Right lobe of liver (tissue), 6 donors: ENCODE measurements around the gene DNM3. TPM values are rescaled to one million over a fixed set of nuclear protein-coding genes. Genes with fewer than 3 reads are reported as not detected.
A peak's percentile ranks its signal among the peaks of the same experiment; 100 is the strongest.

Experiments
- ATAC-seq, 4 donors: fragments of 200-7000 bp; cut with Tn5 transposase; one replicate each; pipeline ENCODE4 v1.9.1; 2020; ENCODE audit warnings: mild to moderate bottlenecking in 4 of 4, moderate library complexity in 4 of 4
- DNase-seq, 3 donors: peaks; one replicate each; pipeline ENCODE4 v3.0.0-alpha.2; 2020
- H3K27ac ChIP-seq, 3 donors: fragments of 200-600 bp; one replicate each; pipeline ENCODE4 v1.8.0; 2022
- H3K27me3 ChIP-seq, 2 donors: fragments of 200-600 bp; one replicate each; pipeline ENCODE4 v1.8.0; 2022
- H3K36me3 ChIP-seq, 4 donors: fragments of 200-600 bp; sonication (generic) in 1 of 4; one replicate each; pipeline versions ENCODE4 v1.5.1 to v1.8.0; 2017 to 2022; ENCODE audit warnings: control low read depth in 1 of 4
- H3K4me1 ChIP-seq, 4 donors: fragments of 200-600 bp; sonication (generic) in 1 of 4; one replicate each; pipeline versions ENCODE4 v1.5.1 to v1.8.0; 2017 to 2022; ENCODE audit warnings: control low read depth in 1 of 4
- H3K4me3 ChIP-seq, 3 donors: fragments of 200-600 bp; one replicate each; pipeline ENCODE4 v1.8.0; 2022
- H3K9me3 ChIP-seq, 4 donors: fragments of 200-600 bp; sonication (generic) in 1 of 4; one replicate each; pipeline versions ENCODE4 v1.5.1 to v1.8.0; 2017 to 2022; ENCODE audit warnings: control low read depth in 1 of 4
- POLR2A ChIP-seq: fragments of 450-650 bp; IDR thresholded peaks from one replicate; pipeline ENCODE4 v1.6.1; 2017; ENCODE audit warnings: antibody characterized with exemption, mild to moderate bottlenecking
- WGBS: methylation state at CpG from one replicate; pipeline ENCODE4 v1.1.6; 2018; ENCODE audit warnings: low coverage, low lambda C conversion rate; ENCODE audit not compliant: insufficient coverage; ENCODE audit errors: missing lambda C conversion rate; 5-methylcytosine and 5-hydroxymethylcytosine counted together
- intact Hi-C, 2 donors: fragments of 100-400 bp; cut with DNase I; formaldehyde crosslinking; loops; one replicate each; pipeline versions ENCODE4 v1.11.2 to v1.14.1; 2022
- total RNA-seq, 6 experiments: library from RNA; depleted of rRNA in 2 of 6; stranded (reverse); fragments of >200 nt in 2 of 6; fragmentation: NEBNext Ultra II Directional in 3 of 6; extraction: Animal tissue kit (Norgen Biotek cat#: 25700) in 3 of 6; gene quantifications; one replicate each; pipeline versions ENCODE4 v1.1.0 to v1.2.4, GENCODE V29; 2016 to 2023
- TF ChIP-seq, protein P1 (sequence below), 4 donors: fragments of 200-600 bp in 3 of 4; fragments of 450-650 bp in 1 of 4; IDR thresholded peaks; one replicate each; pipeline versions ENCODE4 v1.5.1 to v1.8.0; 2016 to 2022; ENCODE audit warnings: antibody characterized with exemption in 4 of 4, mild to moderate bottlenecking in 2 of 4
- donor health status: DM: no; HTN: yes; CAD: no.
- donor health status: DM: no; HTN: no; CAD: no.
- donor health status: DM: no; HTN: no; CAD: no.
- donor health status: DM: no; HTN: yes; CAD: no.
- donor health status: DM: no; HTN: yes; CAD: no.

The DNM3 gene
- total RNA-seq, 6 experiments from 2014 or later: 0.29 to 0.92 (median 0.43) TPM

- intact Hi-C loops: no loop called here
- no peak for TF ChIP-seq POLR2A
- TF ChIP-seq, protein P1, sequence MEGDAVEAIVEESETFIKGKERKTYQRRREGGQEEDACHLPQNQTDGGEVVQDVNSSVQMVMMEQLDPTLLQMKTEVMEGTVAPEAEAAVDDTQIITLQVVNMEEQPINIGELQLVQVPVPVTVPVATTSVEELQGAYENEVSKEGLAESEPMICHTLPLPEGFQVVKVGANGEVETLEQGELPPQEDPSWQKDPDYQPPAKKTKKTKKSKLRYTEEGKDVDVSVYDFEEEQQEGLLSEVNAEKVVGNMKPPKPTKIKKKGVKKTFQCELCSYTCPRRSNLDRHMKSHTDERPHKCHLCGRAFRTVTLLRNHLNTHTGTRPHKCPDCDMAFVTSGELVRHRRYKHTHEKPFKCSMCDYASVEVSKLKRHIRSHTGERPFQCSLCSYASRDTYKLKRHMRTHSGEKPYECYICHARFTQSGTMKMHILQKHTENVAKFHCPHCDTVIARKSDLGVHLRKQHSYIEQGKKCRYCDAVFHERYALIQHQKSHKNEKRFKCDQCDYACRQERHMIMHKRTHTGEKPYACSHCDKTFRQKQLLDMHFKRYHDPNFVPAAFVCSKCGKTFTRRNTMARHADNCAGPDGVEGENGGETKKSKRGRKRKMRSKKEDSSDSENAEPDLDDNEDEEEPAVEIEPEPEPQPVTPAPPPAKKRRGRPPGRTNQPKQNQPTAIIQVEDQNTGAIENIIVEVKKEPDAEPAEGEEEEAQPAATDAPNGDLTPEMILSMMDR (IDR thresholded peaks at IDR 0.05): peak; percentile 30 to 43 (median 38)
- Histone ChIP-seq H3K36me3 (no peaks in the 10 kb centered on the region), H3K27ac (no peak overlapping the region), H3K9me3 (no peaks in the 10 kb centered on the region), H3K27me3 (no peaks in the 10 kb centered on the region), H3K4me1 (no peaks in the 10 kb centered on the region), H3K4me3 (no peak overlapping the region)
- no peak for DNase-seq
- 45% methylated on average over 2 of the region's 2 CpGs for WGBS
- peak in 1 of 4 donors; percentile 34 for ATAC-seq
Observed at GRCh38 chr1:172135076-172135672, 293.9 kb downstream of the DNM3 start.

GRCh38 chr1:172135978-172136610, 294.8 kb downstream of the DNM3 start:
- no peak overlapping the region for H3K27ac ChIP-seq
- H3K27me3 ChIP-seq: no peaks in the 10 kb centered on the region
- H3K4me3 ChIP-seq: no peak overlapping the region
- WGBS: 71% methylated on average over 4 of the region's 4 CpGs
- TF ChIP-seq POLR2A: no peak
- TF ChIP-seq, protein P1 (IDR thresholded peaks at IDR 0.05): no peak
- DNase-seq: no peak
- no peaks in the 10 kb centered on the region for H3K4me1 ChIP-seq
- intact Hi-C loops: no loop called here
- no peak for ATAC-seq
- H3K9me3 ChIP-seq: no peaks in the 10 kb centered on the region
- no peaks in the 10 kb centered on the region for H3K36me3 ChIP-seq

GRCh38 chr1:172136925-172137324, 295.6 kb downstream of the DNM3 start:
- ATAC-seq (peak in 2 of 4 donors; percentile 28 to 57), DNase-seq (no peak)
- Histone ChIP-seq H3K4me1 (no peaks in the 10 kb centered on the region), H3K36me3 (no peaks in the 10 kb centered on the region), H3K27ac (no peak overlapping the region), H3K27me3 (no peaks in the 10 kb centered on the region), H3K9me3 (no peaks in the 10 kb centered on the region), H3K4me3 (no peak overlapping the region)
- intact Hi-C loops: no loop called here
- TF ChIP-seq, protein P1 (IDR thresholded peaks at IDR 0.05): no peak
- TF ChIP-seq POLR2A: no peak
- 52% methylated on average over 5 of the region's 5 CpGs for WGBS

GRCh38 chr1:172137703-172138454, 296.6 kb downstream of the DNM3 start:
- Histone ChIP-seq H3K4me3 (no peak overlapping the region), H3K27ac (no peak overlapping the region), H3K4me1 (no peaks in the 10 kb centered on the region), H3K27me3 (no peaks in the 10 kb centered on the region), H3K9me3 (no peaks in the 10 kb centered on the region), H3K36me3 (no peaks in the 10 kb centered on the region)
- WGBS: 81% methylated on average over 3 of the region's 3 CpGs
- ATAC-seq (no peak), DNase-seq (no peak)
- intact Hi-C loops: no loop called here
- TF ChIP-seq POLR2A: no peak
- TF ChIP-seq, protein P1 (IDR thresholded peaks at IDR 0.05): no peak
